B cell (primary cell): ENCODE measurements around the gene MSH4. TPM values are rescaled to one million over a fixed set of nuclear protein-coding genes. Genes with fewer than 3 reads are reported as not detected.

ENCODE experiments used
- ATAC-seq: fragments of 200-7000 bp; cut with Tn5 transposase; one replicate; pipeline ENCODE4 v1.10.0; 2021; ENCODE audit warnings: low read depth, mild to moderate bottlenecking, moderate number of reproducible peaks, moderate library complexity
- CTCF ChIA-PET: fragments of 350-600 bp; sonication (Branson Sonifier 250); formaldehyde crosslinking; loops from one replicate; lab custom pipeline; 2021; ENCODE audit warnings: antibody characterized with exemption, inconsistent platforms; lab: Charles Lee
- POLR2A ChIA-PET: fragments of 350-600 bp; sonication (Branson Sonifier 250); formaldehyde crosslinking; loops from one replicate; lab custom pipeline; 2021; ENCODE audit warnings: antibody characterized with exemption; lab: Charles Lee
- DNase-seq: peaks from one replicate; pipeline ENCODE4 v3.0.0; 2013
- H2AFZ ChIP-seq: 2 replicates; pipeline ENCODE4 v1.6.1; 2012; ENCODE audit warnings: mild to moderate bottlenecking, low read depth, low read length; ENCODE audit not compliant: insufficient read depth, poor library complexity, severe bottlenecking
- H3K27ac ChIP-seq, 2 donors: 1 replicate in 1 of 2; 2 replicates in 1 of 2; pipeline ENCODE4 v1.5.1; 2012 to 2013; ENCODE audit warnings: low read length in 2 of 2, mild to moderate bottlenecking in 2 of 2, moderate library complexity in 1 of 2
- H3K27me3 ChIP-seq, 4 experiments: fragments of 200-600 bp in 1 of 4; sonication (generic) in 1 of 4; replicated peaks in 1 of 4; 1 replicate in 2 of 4; 2 replicates in 2 of 4; pipeline versions ENCODE4 v1.6.1 to v1.7.0; 2013 to 2016; ENCODE audit warnings: low read length in 3 of 4, mild to moderate bottlenecking in 2 of 4, mixed read lengths in 1 of 4, moderate library complexity in 1 of 4; ENCODE audit not compliant: insufficient read depth in 4 of 4, control insufficient read depth in 3 of 4; ENCODE audit errors: control extremely low read depth in 1 of 4
- H3K36me3 ChIP-seq, 2 experiments: replicated peaks in 1 of 2; 1 replicate in 1 of 2; 2 replicates in 1 of 2; pipeline versions ENCODE4 v1.6.1 to v1.7.1; 2013; ENCODE audit warnings: low read length in 1 of 2; ENCODE audit not compliant: insufficient read depth in 2 of 2, control insufficient read depth in 1 of 2; ENCODE audit errors: control extremely low read depth in 1 of 2, extremely low read depth in 1 of 2
- H3K4me1 ChIP-seq, 2 donors: fragments of 200-600 bp in 1 of 2; sonication (generic) in 1 of 2; 1 replicate in 1 of 2; 2 replicates in 1 of 2; pipeline versions ENCODE4 v1.5.1 to v1.6.1; 2013 to 2017; ENCODE audit warnings: low read length in 2 of 2; ENCODE audit not compliant: control insufficient read depth in 2 of 2, insufficient read depth in 2 of 2
- H3K4me2 ChIP-seq: replicated peaks from 2 replicates; pipeline ENCODE3; 2012; ENCODE audit warnings: mild to moderate bottlenecking, low read depth, low read length; ENCODE audit not compliant: poor library complexity, severe bottlenecking
- H3K4me3 ChIP-seq, 5 experiments: fragments of 200-600 bp in 1 of 5; sonication (generic) in 1 of 5; 1 replicate in 3 of 5; 2 replicates in 2 of 5; pipeline versions ENCODE4 v1.5.1 to v1.7.0; 2011 to 2016; ENCODE audit warnings: low read length in 4 of 5, mild to moderate bottlenecking in 4 of 5, low read depth in 2 of 5, control low read depth in 1 of 5, moderate library complexity in 1 of 5; ENCODE audit not compliant: insufficient read depth in 1 of 5; ENCODE audit errors: control extremely low read depth in 1 of 5, extremely low read depth in 1 of 5
- H3K79me2 ChIP-seq: fragments of 200-600 bp; sonication (generic); one replicate; pipeline ENCODE4 v1.6.0; 2016; ENCODE audit warnings: low read length; ENCODE audit not compliant: control insufficient read depth, insufficient read depth
- H3K9ac ChIP-seq: fragments of 200-600 bp; sonication (generic); 2 replicates; pipeline ENCODE4 v1.6.1; 2017; ENCODE audit warnings: mild to moderate bottlenecking, low read length, moderate library complexity
- H3K9me3 ChIP-seq, 3 donors: one replicate each; pipeline versions ENCODE4 v1.6.1 to v1.7.1; 2013; ENCODE audit warnings: low read length in 2 of 3; ENCODE audit not compliant: control insufficient read depth in 2 of 3, insufficient read depth in 1 of 3; ENCODE audit errors: control extremely low read depth in 1 of 3
- H4K20me1 ChIP-seq: 2 replicates; pipeline ENCODE4 v1.6.0; 2012; ENCODE audit warnings: mild to moderate bottlenecking, low read length; ENCODE audit not compliant: insufficient read depth, control insufficient read depth, poor library complexity, severe bottlenecking
- H3K27ac Mint-ChIP-seq: one replicate; pipeline ENCODE4 v1.8.0; 2021; ENCODE audit warnings: mixed read lengths
- H3K27me3 Mint-ChIP-seq: one replicate; pipeline ENCODE4 v1.8.0; 2021; ENCODE audit warnings: mixed read lengths
- H3K4me1 Mint-ChIP-seq: one replicate; pipeline ENCODE4 v1.8.0; 2021; ENCODE audit warnings: mixed read lengths
- H3K4me3 Mint-ChIP-seq: one replicate; pipeline ENCODE4 v1.8.0; 2021; ENCODE audit warnings: mixed read lengths
- H3K9me3 Mint-ChIP-seq: one replicate; pipeline ENCODE4 v1.8.0; 2022; ENCODE audit warnings: mixed read lengths; ENCODE audit not compliant: insufficient read depth
- EZH2 ChIP-seq: IDR thresholded peaks from 2 replicates; pipeline ENCODE4 v1.6.1; 2012; ENCODE audit warnings: borderline replicate concordance, low read depth, mild to moderate bottlenecking, moderate library complexity, low read length; ENCODE audit not compliant: insufficient read depth, poor library complexity, severe bottlenecking
- WGBS: methylation state at CpG from one replicate; pipeline ENCODE4 v1.1.5; 2013; ENCODE audit warnings: missing lambda C conversion rate; ENCODE audit not compliant: insufficient coverage; 5-methylcytosine and 5-hydroxymethylcytosine counted together
- intact Hi-C: fragments of 100-400 bp; cut with micrococcal nuclease; formaldehyde crosslinking; loops from one replicate; pipeline ENCODE4 v1.10.0; 2022
- polyA plus RNA-seq: library from polyadenylated mRNA; depleted of rRNA; stranded (reverse); fragments of >200 nt; gene quantifications from 2 replicates; pipeline ENCODE4 v1.2.3, GENCODE V29; 2012
- total RNA-seq, 2 donors: library from RNA; stranded (reverse); fragments of 120-200 nt in 1 of 2; gene quantifications; 1 replicate in 1 of 2; 2 replicates in 1 of 2; pipeline versions ENCODE4 v1.2.3 to v1.2.4, GENCODE V29; 2013 to 2022
- TF ChIP-seq, protein P1 (sequence below): fragments of 200-600 bp; IDR thresholded peaks from one replicate; pipeline ENCODE4 v1.8.0; 2022; ENCODE audit warnings: antibody characterized with exemption, mild to moderate bottlenecking

Gene MSH4
- total and polyA plus RNA-seq, 2 donors (not counting 1 experiment from before 2014, with no cell fraction given): 0.19 to 1.7 TPM

- Histone ChIP-seq H3K36me3 (no peaks in the 10 kb centered on the region), H3K9me3 (peaks cover 0 to 2% (median 0%) of the 10 kb centered on the region in 3 donors), H3K4me2 (no peak overlapping the region), H4K20me1 (no peaks in the 10 kb centered on the region), H3K4me3 (no peak overlapping the region), H3K79me2 (no peaks in the 10 kb centered on the region), H3K4me1 (no peaks in the 10 kb centered on the region), H2AFZ (no peak overlapping the region), H3K9ac (no peak overlapping the region), H3K27me3 (no peaks in the 10 kb centered on the region), H3K27ac (no peak overlapping the region)
- CTCF ChIA-PET: no interaction called here
- no peaks in the 10 kb centered on the region for H3K27me3 Mint-ChIP-seq
- DNase-seq (no peak), ATAC-seq (no peak)
- POLR2A ChIA-PET: no interaction called here
- TF ChIP-seq, protein P1, sequence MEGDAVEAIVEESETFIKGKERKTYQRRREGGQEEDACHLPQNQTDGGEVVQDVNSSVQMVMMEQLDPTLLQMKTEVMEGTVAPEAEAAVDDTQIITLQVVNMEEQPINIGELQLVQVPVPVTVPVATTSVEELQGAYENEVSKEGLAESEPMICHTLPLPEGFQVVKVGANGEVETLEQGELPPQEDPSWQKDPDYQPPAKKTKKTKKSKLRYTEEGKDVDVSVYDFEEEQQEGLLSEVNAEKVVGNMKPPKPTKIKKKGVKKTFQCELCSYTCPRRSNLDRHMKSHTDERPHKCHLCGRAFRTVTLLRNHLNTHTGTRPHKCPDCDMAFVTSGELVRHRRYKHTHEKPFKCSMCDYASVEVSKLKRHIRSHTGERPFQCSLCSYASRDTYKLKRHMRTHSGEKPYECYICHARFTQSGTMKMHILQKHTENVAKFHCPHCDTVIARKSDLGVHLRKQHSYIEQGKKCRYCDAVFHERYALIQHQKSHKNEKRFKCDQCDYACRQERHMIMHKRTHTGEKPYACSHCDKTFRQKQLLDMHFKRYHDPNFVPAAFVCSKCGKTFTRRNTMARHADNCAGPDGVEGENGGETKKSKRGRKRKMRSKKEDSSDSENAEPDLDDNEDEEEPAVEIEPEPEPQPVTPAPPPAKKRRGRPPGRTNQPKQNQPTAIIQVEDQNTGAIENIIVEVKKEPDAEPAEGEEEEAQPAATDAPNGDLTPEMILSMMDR: no peak
- no peak for TF ChIP-seq EZH2
- H3K27ac Mint-ChIP-seq: no peak overlapping the region
- intact Hi-C loops: no loop called here
- H3K9me3 Mint-ChIP-seq: peaks cover 7% of the 10 kb centered on the region
- WGBS: no CpG with 5 or more reads among the region's 3 CpGs
- no peaks in the 10 kb centered on the region for H3K4me1 Mint-ChIP-seq
- H3K4me3 Mint-ChIP-seq: no peak overlapping the region
Observed at GRCh38 chr1:75950176-75950575, 153.5 kb downstream of the MSH4 start.

GRCh38 chr1:75952016-75952415 is 155.3 kb downstream of the MSH4 start:
- no peak overlapping the region for H3K4me3 Mint-ChIP-seq
- H3K36me3 ChIP-seq: no peaks in the 10 kb centered on the region
- H3K79me2 ChIP-seq: no peaks in the 10 kb centered on the region
- no CpG with 5 or more reads among the region's 1 CpG for WGBS
- no peak overlapping the region for H3K4me2 ChIP-seq
- no peaks in the 10 kb centered on the region for H3K4me1 Mint-ChIP-seq
- no peak overlapping the region for H3K9ac ChIP-seq
- H2AFZ ChIP-seq: no peak overlapping the region
- no peaks in the 10 kb centered on the region for H3K9me3 Mint-ChIP-seq
- H4K20me1 ChIP-seq: no peaks in the 10 kb centered on the region
- no peaks in the 10 kb centered on the region for H3K9me3 ChIP-seq
- H3K4me3 ChIP-seq: no peak overlapping the region
- H3K4me1 ChIP-seq: no peaks in the 10 kb centered on the region
- TF ChIP-seq, protein P1: no peak
- TF ChIP-seq EZH2: no peak
- POLR2A ChIA-PET: no interaction called here
- H3K27ac ChIP-seq: no peak overlapping the region
- DNase-seq (no peak), ATAC-seq (no peak)
- CTCF ChIA-PET: no interaction called here
- no peaks in the 10 kb centered on the region for H3K27me3 Mint-ChIP-seq
- no peak overlapping the region for H3K27ac Mint-ChIP-seq
- intact Hi-C loops: no loop called here
- no peaks in the 10 kb centered on the region for H3K27me3 ChIP-seq
